Left colon (tissue), 2 donors: ENCODE data around the gene RBMXL2. TPM values are rescaled to one million over a fixed set of nuclear protein-coding genes. Genes with fewer than 3 reads are reported as not detected.

Source experiments
- total RNA-seq, 2 donors: library from RNA; stranded (reverse); fragmentation: NEBNext Ultra II Directional; extraction: Animal tissue kit (Norgen Biotek cat#: 25700); gene quantifications; one replicate each; pipeline ENCODE4 v1.2.1, GENCODE V29; 2021
- donor health status: DM: no; HTN: no; CAD: no.
- donor health status: DM: yes; HTN: yes; CAD: no.

RBMXL2 gene
- total RNA-seq, 2 donors from 2014 or later = not detected

Other genes starting within 250 kb of the RBMXL2 start
- gene OR10A5, start 243.3 kb upstream of the RBMXL2 start, total RNA-seq = not detected
- not detected for gene OR10A2, start 225.9 kb upstream of the RBMXL2 start, total RNA-seq
- not detected for gene OR10A4, start 212.4 kb upstream of the RBMXL2 start, total RNA-seq
- gene OR2D2, start 196.5 kb upstream of the RBMXL2 start, total RNA-seq = 1 to 10 TPM in 1 of 2 donors, under 1 TPM in 1; 0.22 to 1.0 TPM
- gene OR2D3, start 168.0 kb upstream of the RBMXL2 start, total RNA-seq = not detected
- gene ZNF215, start 162.6 kb upstream of the RBMXL2 start, total RNA-seq = 1 to 10 TPM; 3.8 to 5.6 TPM
- gene ZNF214, start 68.7 kb upstream of the RBMXL2 start, total RNA-seq = 1 to 10 TPM; 1.8 to 2.0 TPM
- under 1 TPM; 0.14 to 0.24 TPM for gene NLRP14, start 68.5 kb upstream of the RBMXL2 start, total RNA-seq
- gene SYT9, start 162.9 kb downstream of the RBMXL2 start, total RNA-seq = under 1 TPM in 1 of 2 donors, not detected in 1; 0.17 TPM